ENCODE results near the gene C10orf53.

C10orf53 gene

DNA sequence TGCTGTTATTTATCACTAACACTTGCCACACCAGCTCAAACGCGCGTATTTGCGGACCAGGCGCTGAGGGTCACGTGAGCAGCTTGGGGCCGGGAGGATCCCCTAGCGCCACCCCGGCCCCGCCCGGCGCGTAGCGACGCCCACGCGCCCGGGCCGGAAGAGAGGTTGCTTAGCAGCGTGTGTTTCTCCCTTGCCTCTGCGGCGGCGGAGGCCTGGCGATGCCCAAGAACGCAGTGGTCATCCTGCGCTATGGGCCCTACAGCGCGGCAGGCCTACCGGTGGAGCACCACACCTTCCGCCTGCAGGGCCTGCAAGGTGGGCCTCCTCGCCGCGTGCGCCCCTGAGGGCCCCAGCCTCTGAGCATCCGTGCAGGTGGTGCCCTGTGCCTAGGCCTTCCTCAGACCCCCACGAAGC lies at the start of gene C10orf53:
C10orf53 (plus strand) TSS at position 172 of the 414 bp plus-strand sequence; CDS start at position 219, 47 bp downstream.
- DNase-seq (ENCODE audit: low read depth), result no peak

DNA sequence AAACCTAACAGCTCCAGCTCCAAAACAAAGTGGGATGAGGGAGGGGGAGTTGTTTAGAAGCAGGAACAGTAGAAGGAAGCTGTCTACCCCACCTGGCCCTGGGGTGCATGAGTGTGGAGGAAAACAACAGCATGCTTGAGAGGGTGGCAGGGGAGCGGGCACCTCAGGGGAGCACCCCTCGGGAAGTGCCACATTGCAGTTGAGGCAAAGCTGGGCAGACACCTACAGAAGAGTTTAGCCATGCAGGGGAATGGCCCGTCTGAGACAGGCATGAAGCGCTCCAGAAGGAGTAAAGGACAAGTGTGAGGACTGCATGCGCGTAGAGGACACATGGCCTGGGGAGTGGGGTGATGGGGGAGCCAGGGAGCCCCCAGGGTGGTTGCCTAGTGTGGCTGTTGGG lies 47.5 kb upstream of the C10orf53 start:
- DNase-seq (ENCODE audit: low read depth), result no peak

GRCh38 chr10:49632406-49633317 lies 46.8 kb upstream of the C10orf53 start:
- no peak for DNase-seq (ENCODE audit: low read depth)

DNA sequence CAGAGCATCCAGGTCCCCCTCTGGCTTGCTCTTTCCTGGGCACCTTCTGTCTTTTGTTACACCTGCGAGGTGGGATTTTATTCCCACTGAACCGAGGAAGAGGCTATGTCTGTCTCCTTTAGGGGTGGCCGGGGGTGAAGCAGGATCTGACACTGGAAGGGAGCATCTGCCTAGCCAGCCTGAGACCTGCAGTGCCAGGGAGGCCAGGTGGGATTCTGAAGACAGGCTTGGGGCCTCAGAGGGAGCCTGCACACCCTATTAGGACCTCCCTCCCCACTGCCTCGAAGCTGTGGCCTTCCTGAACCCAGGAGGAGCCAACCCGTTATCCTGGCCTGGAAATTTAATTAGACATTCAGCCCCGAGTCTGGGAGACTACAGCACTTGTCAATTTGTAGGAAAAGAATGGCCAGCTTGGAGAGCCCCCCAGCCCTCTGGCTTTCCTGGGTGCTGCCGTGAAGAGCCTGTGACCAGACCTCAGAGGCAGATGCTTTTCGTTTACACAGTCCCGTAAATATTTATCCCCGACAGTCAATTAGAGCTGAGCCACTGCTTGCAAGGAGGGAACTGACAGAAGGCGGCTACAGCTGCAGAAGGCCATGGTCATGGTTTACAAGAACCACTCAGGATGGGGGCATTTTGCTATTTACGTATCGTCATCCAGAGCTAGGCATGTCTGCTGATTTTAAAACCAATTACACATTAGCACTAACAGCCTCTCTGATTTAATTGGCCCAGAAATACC lies 46.0 kb upstream of the C10orf53 start:
- DNase-seq (ENCODE audit: low read depth), result no peak

DNA sequence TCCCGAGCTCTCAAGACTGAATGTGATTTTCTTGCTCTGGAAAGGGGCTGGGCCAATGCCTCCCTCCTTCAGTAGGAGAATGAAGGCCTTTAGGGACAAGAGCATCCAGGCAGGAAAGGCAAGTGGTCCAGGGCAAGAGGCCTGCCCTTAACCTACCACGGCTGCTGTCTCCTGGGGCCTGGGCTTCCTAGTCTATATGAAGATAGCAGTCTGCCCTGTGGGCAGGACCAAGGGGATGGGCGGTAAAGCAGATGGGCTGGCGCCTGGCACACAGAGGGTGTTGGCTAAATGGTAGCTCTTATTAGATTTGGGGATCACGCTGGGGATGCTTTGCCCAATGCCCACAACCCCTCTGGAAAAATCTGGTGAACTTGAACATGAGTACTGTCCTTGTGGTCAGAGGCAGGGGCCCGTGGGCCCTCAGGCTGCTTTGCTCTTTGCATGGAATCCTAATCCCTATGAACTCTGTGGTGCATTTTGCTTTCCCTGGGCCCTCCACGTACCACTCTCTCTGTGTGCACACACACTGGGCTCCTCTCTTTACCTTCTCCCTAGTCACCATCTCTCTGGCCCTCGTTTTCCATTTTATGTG lies 45.3 kb upstream of the C10orf53 start:
- no peak for DNase-seq (ENCODE audit: low read depth)

DNA sequence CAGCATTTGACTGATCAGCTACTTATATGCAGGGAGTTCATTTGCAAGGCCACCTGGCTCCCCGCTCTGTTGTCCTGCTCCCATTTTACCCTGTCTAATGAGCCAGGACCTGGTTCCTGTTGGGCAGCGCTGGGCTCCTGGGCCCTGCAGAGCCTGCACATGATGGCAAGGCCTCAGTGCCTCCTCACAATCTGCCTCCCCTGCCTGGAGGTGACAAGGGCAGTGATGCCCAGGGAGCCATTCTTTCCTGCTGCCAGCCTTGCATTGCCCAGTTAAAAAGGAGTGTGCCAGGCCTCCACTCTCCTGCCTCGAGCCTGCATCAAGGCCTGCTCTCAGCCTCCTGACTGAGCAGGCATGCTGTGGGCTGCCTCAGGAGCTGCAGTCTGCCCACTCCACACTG lies 37.1 kb upstream of the C10orf53 start:
- no peak for DNase-seq (ENCODE audit: low read depth)

GRCh38 chr10:49643241-49644034 lies 36.0 kb upstream of the C10orf53 start:
- DNase-seq (ENCODE audit: low read depth), result no peak

- DNase-seq (ENCODE audit: low read depth), result no peak
These were observed 35.3 kb upstream of the C10orf53 start for GRCh38 chr10:49644035-49644646.

GRCh38 chr10:49645417-49645816 lies 34.0 kb upstream of the C10orf53 start:
- no peak for DNase-seq (ENCODE audit: low read depth)

- DNase-seq (ENCODE audit: low read depth), result no peak
These were observed 33.3 kb upstream of the C10orf53 start for GRCh38 chr10:49645871-49646870.

GRCh38 chr10:49647554-49647953 lies 31.9 kb upstream of the C10orf53 start:
- no peak for DNase-seq (ENCODE audit: low read depth)

DNA sequence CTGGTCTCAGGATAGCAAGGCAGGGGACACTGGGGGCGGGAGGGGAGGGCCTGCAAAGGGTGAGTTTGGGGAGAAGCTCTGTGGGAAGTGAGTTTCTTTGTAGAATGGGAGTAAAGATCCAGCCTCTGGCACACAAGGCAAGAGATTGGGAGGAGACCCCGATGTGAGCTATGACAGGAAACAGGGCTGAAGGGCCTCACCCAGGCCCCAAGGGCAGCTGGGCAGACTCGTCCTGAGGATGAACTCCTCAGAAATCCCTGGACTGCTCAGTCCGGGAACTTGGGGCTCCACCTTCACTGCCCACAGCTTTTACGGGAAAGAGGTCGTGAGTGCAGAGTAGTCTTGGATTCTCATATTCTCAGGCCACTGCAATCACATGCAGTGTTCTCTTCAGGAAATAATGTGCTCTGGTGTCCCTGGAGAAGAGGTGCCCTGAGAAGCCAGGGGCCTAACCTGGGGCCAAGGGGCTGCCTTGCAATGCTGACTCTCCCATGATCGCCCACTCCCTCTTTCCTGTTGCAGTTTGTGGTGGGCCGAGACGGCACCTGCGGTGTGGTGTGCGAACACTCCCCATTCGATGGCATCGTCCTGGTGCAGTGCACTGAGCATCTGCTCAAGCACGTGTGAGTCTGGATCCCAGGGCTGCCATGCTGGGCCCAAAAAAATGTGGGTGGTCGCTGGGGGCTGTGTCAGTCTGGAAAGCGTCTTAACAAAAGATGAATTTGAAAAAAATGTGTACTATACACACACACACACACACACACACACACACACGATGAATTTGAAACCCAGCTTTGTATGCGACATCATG lies 31.3 kb upstream of the C10orf53 start:
- no peak for DNase-seq (ENCODE audit: low read depth)

DNA sequence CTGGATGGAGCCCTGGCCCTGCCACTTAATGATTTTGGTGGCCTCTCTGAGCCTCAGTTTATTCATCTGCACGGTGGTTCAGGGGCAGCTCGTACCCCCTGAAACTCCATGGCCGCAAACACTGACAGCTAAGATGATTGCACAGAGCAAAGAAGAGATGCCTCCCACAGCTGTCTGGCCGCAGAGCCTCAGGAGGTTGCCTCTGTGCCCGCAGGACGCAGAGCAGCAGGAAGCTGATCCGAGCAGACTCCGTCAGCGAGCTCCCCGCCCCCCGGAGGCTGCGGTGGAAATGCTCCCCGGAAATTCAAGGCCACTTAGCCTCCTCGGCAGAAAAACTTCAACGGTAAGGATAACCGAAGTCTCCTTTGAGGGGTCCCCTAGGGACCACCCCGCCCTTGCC lies 30.2 kb upstream of the C10orf53 start:
- DNase-seq (ENCODE audit: low read depth), result no peak

DNA sequence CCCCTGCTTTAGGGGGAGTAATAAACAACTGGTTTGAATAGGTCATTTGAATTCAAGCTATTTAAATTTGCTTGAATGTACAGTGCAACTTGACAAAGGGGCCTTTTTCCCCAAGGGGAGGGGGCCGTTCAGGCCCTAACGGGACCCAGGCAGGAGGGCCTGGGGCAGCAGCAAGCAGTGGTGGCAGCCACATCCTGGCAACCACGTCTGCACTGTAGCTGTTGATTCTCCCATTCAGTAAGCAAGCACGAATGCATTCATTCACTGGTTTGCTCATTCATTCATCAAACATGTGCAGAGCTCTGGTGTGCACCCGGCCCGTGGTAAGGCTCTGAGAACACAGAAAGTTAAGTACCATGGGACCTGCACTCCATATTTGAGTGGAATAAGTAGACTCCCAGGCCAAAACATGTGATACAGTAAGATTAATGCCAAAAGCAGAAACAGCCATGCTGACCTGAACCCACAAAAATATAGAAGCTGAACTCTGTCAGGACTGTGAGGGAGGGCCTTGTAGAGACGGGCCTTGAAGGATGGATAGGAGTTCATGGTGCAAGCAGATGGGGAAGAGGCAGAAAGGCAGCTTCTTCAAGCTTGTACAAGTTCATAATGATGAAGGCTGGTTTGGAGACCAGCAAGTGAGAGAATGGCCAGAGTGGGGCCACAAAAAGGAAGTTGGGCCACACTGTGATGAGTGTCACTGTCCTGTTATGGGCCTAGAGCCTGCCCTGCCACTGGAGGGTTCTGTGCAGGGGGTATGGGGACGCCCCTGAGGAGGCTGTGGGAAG lies 29.3 kb upstream of the C10orf53 start:
- no peak for DNase-seq (ENCODE audit: low read depth)

DNA sequence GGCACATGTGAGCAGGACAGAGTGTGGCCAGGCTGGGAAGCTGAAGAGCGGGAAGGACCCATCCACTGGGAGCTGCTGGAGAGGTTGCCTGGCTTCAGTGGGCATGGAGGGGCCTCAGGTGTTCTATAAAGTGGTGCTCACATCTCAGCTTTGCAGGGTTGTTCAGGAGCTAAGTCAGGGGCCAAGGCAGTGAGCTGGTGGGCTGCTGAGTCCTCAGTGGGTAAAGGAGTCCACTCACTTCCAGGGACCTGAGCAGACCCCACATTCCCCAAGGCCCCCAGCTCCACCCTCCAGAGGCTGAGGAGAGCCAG lies 28.8 kb upstream of the C10orf53 start:
- no peak for DNase-seq (ENCODE audit: low read depth)

DNA sequence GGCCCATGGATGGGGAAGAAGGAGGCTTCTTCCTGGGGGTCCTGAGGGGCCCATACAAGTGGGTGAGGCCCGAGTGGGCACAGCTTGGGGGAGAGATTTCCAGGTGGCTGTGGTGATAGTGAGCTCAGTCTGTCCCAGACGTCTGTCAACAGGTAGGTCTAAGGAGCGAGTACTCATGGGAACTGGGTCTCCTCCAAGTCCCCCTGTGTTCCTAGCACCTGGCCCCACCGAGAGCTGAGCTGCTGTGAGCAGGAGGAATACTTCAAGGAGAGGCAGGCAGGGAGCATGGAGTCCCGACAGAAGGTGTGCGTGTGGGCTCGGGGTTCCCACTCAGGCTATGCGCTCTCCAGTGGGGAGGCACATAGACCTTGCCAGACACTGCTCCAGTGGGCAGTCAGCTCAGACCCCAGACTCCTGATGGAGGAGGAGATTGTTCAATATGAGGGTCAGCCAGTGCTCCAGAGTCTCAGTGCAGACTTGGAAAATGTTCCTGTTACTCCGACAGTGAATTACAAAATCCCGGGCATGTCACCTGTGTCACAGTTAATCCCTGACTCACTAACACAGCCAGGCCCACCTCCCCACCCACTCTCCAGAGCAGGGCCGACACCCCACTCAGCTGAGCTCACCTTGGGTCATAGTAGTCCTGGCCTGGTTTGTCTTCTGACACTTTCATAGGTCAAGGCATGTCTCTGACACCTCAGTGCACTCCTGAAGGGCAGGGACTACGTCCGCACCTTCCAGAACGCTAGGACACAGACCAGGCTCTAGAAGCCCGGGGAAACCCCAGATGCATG lies 28.2 kb upstream of the C10orf53 start:
- no peak for DNase-seq (ENCODE audit: low read depth)

- no peak for DNase-seq (ENCODE audit: low read depth)
These were observed 27.5 kb upstream of the C10orf53 start for GRCh38 chr10:49651917-49652316.
